Thyroid gland (tissue), 4 donors: ENCODE measurements around the gene MT4. TPM values are rescaled to one million over a fixed set of nuclear protein-coding genes. Genes with fewer than 3 reads are reported as not detected.
A peak's percentile ranks its signal among the peaks of the same experiment; 100 is the strongest.

ENCODE experiments used
- DNase-seq, 2 donors: peaks; one replicate each; pipeline ENCODE4 v3.0.0-alpha.2; 2019
- H3K27ac ChIP-seq, 3 donors: fragments of 200-600 bp; sonication (generic); 1 replicate in 2 of 3; 2 replicates in 1 of 3; pipeline ENCODE4 v1.5.1; 2016 to 2019; ENCODE audit warnings: mild to moderate bottlenecking in 1 of 3, moderate library complexity in 1 of 3
- H3K27me3 ChIP-seq: fragments of 200-600 bp; sonication (generic); one replicate; pipeline ENCODE4 v1.5.1; 2019
- H3K36me3 ChIP-seq, 2 donors: fragments of 200-600 bp; sonication (generic); one replicate each; pipeline ENCODE4 v1.5.1; 2016 to 2019
- H3K4me1 ChIP-seq, 2 donors: fragments of 200-600 bp; sonication (generic); one replicate each; pipeline ENCODE4 v1.5.1; 2017 to 2019
- H3K4me3 ChIP-seq, 3 donors: fragments of 200-600 bp; sonication (generic); replicated peaks in 1 of 3; 1 replicate in 2 of 3; 2 replicates in 1 of 3; pipeline ENCODE4 v1.5.1; 2016; ENCODE audit warnings: mild to moderate bottlenecking in 1 of 3
- H3K9me3 ChIP-seq: fragments of 200-600 bp; sonication (generic); one replicate; pipeline ENCODE4 v1.5.1; 2017
- POLR2A ChIP-seq, 2 donors: fragments of 450-650 bp; IDR thresholded peaks; one replicate each; pipeline ENCODE4 v1.6.1; 2017; ENCODE audit warnings: antibody characterized with exemption in 2 of 2, mild to moderate bottlenecking in 2 of 2, moderate library complexity in 1 of 2
- WGBS, 2 donors: methylation state at CpG; one replicate each; pipeline ENCODE4 v1.1.5; 2017; 5-methylcytosine and 5-hydroxymethylcytosine counted together
- intact Hi-C: fragments of 100-400 bp; cut with DNase I; formaldehyde crosslinking; loops from one replicate; pipeline ENCODE4 v1.15.1; 2023
- total RNA-seq, 4 donors: library from RNA; depleted of rRNA; stranded (reverse); fragments of >200 nt; gene quantifications; one replicate each; pipeline ENCODE4 v1.2.3, GENCODE V29; 2016
- TF ChIP-seq, protein P1 (sequence below), 6 experiments: fragments of 200-600 bp in 3 of 6; fragments of 450-650 bp in 3 of 6; sonication (generic) in 3 of 6; IDR thresholded peaks; one replicate each; pipeline ENCODE4 v1.5.1; 2016 to 2019; ENCODE audit warnings: antibody characterized with exemption in 6 of 6, mild to moderate bottlenecking in 2 of 6, inconsistent platforms in 1 of 6, moderate library complexity in 1 of 6

The MT4 gene
- total RNA-seq, 4 donors from 2014 or later, result not detected

DNA sequence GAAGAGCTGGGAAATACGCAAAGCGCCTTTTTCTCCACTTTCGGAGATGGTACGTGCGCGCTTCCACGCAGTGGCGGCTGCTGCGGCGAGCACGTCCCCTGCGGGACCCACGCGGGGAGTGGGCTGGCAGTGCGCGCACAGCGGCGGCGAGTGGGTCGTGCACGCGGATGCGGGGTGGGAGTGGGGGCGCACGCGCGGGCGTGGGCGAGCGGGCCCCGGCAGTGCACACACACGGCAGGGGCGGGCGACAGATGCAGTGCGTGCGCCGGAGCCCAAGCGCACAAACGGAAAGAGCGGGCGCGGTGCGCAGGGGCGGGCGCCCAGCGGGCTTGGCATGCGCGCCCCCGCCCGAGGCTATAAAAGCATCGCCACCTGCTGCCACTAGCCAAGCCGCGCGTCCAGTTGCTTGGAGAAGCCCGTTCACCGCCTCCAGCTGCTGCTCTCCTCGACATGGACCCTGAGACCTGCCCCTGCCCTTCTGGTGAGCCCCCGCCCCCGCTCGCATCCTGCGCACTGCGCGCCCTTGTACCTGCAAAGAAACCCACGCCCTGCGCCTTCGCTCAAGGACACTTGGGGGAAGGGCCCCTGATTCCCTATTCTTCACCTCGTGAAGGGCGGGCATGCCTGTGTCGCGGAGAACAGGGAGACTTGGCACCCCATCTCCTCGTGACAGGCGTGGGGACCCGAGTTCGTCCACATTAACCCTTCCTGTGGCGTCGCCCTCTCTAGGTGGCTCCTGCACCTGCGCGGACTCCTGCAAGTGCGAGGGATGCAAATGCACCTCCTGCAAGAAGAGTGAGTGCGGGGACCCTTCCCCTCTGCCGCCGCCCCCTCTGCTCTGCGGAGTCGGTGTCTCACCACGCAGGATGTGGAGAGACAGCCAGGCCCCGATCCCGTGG lies 24.5 kb downstream of the MT4 start, which contains the start of gene MT3:
Gene MT3, plus strand, starts transcription at position 388 of the 899 bp plus-strand sequence. Its CDS starts 63 bp downstream, at position 451.
- Histone ChIP-seq H3K27me3 (no peaks in the 10 kb centered on the region), H3K4me3 (peak within 1 kb of the TSS in 2 of 3 donors; percentile 8 to 12), H3K36me3 (no peaks in the 10 kb centered on the region), H3K9me3 (no peaks in the 10 kb centered on the region), H3K4me1 (peaks cover 0 to 8% of the 10 kb centered on the region in 2 donors), H3K27ac (no peak within 1 kb of the TSS)
- DNase-seq, result peak; percentile 9 to 12
- intact Hi-C loops, result loop anchor here (10.0 kb wide), 1 partner anchor 55 kb away; no protein-coding TSS in a partner anchor
- 4% methylated on average over 58 to 80 of the region's 87 CpGs for WGBS, 2 donors
- no peak for TF ChIP-seq POLR2A (IDR thresholded peaks at IDR 0.05)
- TF ChIP-seq, protein P1, sequence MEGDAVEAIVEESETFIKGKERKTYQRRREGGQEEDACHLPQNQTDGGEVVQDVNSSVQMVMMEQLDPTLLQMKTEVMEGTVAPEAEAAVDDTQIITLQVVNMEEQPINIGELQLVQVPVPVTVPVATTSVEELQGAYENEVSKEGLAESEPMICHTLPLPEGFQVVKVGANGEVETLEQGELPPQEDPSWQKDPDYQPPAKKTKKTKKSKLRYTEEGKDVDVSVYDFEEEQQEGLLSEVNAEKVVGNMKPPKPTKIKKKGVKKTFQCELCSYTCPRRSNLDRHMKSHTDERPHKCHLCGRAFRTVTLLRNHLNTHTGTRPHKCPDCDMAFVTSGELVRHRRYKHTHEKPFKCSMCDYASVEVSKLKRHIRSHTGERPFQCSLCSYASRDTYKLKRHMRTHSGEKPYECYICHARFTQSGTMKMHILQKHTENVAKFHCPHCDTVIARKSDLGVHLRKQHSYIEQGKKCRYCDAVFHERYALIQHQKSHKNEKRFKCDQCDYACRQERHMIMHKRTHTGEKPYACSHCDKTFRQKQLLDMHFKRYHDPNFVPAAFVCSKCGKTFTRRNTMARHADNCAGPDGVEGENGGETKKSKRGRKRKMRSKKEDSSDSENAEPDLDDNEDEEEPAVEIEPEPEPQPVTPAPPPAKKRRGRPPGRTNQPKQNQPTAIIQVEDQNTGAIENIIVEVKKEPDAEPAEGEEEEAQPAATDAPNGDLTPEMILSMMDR (IDR thresholded peaks at IDR 0.05), result no peak

DNA sequence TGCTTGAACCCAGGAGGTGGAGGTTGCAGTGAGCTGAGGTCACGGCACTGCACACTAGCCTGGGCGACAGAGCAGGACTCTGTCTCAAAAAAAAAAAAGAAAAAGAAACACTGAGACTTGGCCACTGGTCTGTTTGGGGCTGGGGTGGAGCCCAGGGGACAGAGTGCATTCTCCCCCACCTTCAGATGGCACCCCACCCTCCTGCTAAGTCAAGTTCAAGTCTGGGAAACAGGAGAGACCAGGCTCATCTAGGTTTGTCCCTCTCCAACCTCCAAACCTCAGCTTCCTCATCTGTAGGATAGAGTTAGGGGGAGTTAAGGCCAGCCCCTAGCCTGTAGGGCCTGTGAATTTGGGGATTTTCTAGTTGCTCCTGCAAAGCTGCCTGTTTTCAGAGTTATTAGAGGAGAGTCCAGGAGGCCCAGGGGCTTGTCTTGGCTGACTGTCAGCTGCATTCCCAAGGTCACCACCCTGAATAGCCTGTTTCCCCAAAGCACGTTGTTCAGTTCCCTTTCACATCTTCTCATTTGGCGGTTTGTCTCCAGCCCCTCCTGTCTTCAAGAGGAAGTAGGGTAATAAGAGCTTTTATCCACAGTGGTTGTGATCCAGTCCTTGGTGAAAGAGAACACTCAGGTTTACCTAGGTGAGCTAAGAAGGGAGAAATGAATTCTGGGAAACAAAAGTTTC lies 26.6 kb downstream of the MT4 start:
- no peak for DNase-seq
- Histone ChIP-seq H3K4me1 (peaks cover 0 to 8% of the 10 kb centered on the region in 2 donors), H3K36me3 (no peaks in the 10 kb centered on the region), H3K9me3 (no peaks in the 10 kb centered on the region), H3K27ac (no peak overlapping the region), H3K4me3 (no peak overlapping the region), H3K27me3 (no peaks in the 10 kb centered on the region)
- WGBS, 2 donors, result 56 to 70% methylated on average over 4 of the region's 4 CpGs
- TF ChIP-seq POLR2A (IDR thresholded peaks at IDR 0.05), result no peak
- TF ChIP-seq, protein P1 (IDR thresholded peaks at IDR 0.05), result no peak
- intact Hi-C loops, result loop anchor here (10.0 kb wide), 1 partner anchor 57 kb away; no protein-coding TSS in a partner anchor

DNA sequence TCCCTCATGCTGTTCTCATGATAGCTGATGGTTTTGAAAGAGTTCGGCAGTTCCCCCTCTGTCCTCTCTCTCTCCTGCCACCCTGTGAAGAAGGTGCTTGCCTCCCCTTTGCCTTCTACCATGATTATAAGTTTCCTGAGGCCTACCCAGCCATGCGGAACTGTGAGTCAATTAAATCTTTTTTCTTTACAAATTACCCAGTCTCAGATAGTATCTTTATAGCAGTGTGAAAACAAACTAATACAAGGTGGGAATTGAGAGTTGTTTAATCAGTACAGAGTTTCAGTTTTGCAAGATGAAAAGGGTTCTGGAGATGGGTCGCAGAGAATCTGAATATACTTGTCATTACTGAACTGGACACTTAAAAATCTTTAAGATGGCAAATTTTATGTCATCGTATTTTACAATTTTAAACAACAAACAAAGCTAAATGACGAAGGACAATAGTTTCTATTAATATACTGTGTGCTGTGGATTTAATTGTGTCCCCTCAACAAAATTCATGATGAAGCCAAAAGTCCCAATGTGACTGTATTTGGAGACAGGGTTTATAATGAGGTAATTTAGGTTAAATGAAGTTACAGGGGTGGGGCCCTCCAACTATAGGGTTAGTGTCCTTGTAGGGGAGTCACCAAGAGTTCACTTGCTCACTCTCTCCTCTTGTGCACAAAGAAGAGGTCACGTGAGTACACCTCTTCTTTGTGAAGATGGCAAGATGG lies 28.9 kb downstream of the MT4 start:
- intact Hi-C loops, result loop anchor here (10.0 kb wide), 1 partner anchor 59 kb away; no protein-coding TSS in a partner anchor
- no peak overlapping the region for H3K4me3 ChIP-seq
- WGBS, 2 donors, result 77 to 89% methylated on average over 6 of the region's 6 CpGs
- TF ChIP-seq, protein P1 (IDR thresholded peaks at IDR 0.05), result no peak
- no peak for TF ChIP-seq POLR2A (IDR thresholded peaks at IDR 0.05)
- no peak for DNase-seq
- no peaks in the 10 kb centered on the region for H3K27me3 ChIP-seq
- no peak overlapping the region for H3K27ac ChIP-seq
- H3K4me1 ChIP-seq, result peaks cover 0 to 8% of the 10 kb centered on the region in 2 donors
- H3K36me3 ChIP-seq, result no peaks in the 10 kb centered on the region
- H3K9me3 ChIP-seq, result no peaks in the 10 kb centered on the region

DNA sequence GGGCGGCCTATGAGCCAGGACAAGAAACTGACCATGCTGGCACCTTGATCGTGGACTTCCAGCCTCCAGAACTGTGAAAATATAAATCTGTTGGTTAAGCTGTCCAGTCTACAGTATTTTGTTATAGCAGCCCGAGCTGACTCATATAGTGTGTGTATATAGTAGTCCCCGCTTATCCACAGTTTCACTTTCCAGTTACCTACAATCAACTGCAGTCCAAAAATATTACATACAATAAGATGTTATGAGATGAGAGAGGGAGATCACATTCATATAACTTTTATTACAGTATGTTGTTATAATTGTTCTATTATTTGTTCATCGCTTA lies 29.4 kb downstream of the MT4 start:
- Histone ChIP-seq H3K27me3 (no peaks in the 10 kb centered on the region), H3K4me3 (no peak overlapping the region), H3K9me3 (no peaks in the 10 kb centered on the region), H3K4me1 (peaks cover 0 to 5% of the 10 kb centered on the region in 2 donors), H3K27ac (no peak overlapping the region), H3K36me3 (no peaks in the 10 kb centered on the region)
- no peak for DNase-seq
- intact Hi-C loops, result loop anchor here (10.0 kb wide), 1 partner anchor 59 kb away; no protein-coding TSS in a partner anchor
- WGBS, 2 donors, result 97% methylated on average over 5 of the region's 5 CpGs
- TF ChIP-seq, protein P1 (IDR thresholded peaks at IDR 0.05), result no peak
- TF ChIP-seq POLR2A (IDR thresholded peaks at IDR 0.05), result no peak
